Spinal cord (tissue), 10 donors: ENCODE data around the gene PLD6. TPM values are rescaled to one million over a fixed set of nuclear protein-coding genes. Genes with fewer than 3 reads are reported as not detected.

Experiments
- DNase-seq, 6 donors: peaks; one replicate each; pipeline versions ENCODE4 v3.0.0 to v3.0.0-alpha.2; 2013 to 2015; ENCODE audit warnings: low spot score in 6 of 6, low read depth in 4 of 6
- H3K27ac ChIP-seq: one replicate; pipeline ENCODE4 v1.5.1; 2013; ENCODE audit warnings: low read depth, low read length, control low read depth
- H3K27me3 ChIP-seq: one replicate; pipeline ENCODE4 v1.6.1; 2013; ENCODE audit warnings: low read length; ENCODE audit not compliant: control insufficient read depth, insufficient read depth
- H3K36me3 ChIP-seq: one replicate; pipeline ENCODE4 v1.6.1; 2013; ENCODE audit warnings: low read length; ENCODE audit not compliant: control insufficient read depth, insufficient read depth
- H3K4me1 ChIP-seq: one replicate; pipeline ENCODE4 v1.6.1; 2013; ENCODE audit warnings: low read length; ENCODE audit not compliant: control insufficient read depth, insufficient read depth
- H3K4me3 ChIP-seq: one replicate; pipeline ENCODE4 v1.5.1; 2013; ENCODE audit warnings: low read depth, low read length, control low read depth
- H3K9me3 ChIP-seq: one replicate; pipeline ENCODE4 v1.6.1; 2013; ENCODE audit warnings: low read length; ENCODE audit not compliant: control insufficient read depth, insufficient read depth
- WGBS: methylation state at CpG from one replicate; pipeline ENCODE4 v1.1.5; 2013; ENCODE audit warnings: missing lambda C conversion rate; ENCODE audit not compliant: insufficient coverage; 5-methylcytosine and 5-hydroxymethylcytosine counted together
- polyA plus RNA-seq, 2 donors: library from polyadenylated mRNA; unstranded; fragments of 120-200 nt; gene quantifications; one replicate each; pipeline ENCODE4 v1.2.1, GENCODE V29; 2013; ENCODE audit not compliant: insufficient read length in 2 of 2
- total RNA-seq, 2 donors: library from RNA; depleted of rRNA in 1 of 2; stranded (reverse); fragments of 120-200 nt in 1 of 2; fragments of >200 nt in 1 of 2; gene quantifications; one replicate each; pipeline versions ENCODE4 v1.2.3 to v1.2.4, GENCODE V29; 2013 to 2014
- donor health status: healthy.

PLD6 gene
- total and polyA plus RNA-seq, 4 donors: 10.2 to 14.7 (median 11.8) TPM

GRCh38 chr17:17227608-17228520 is 21.7 kb upstream of the PLD6 start:
- DNase-seq: no peak
- peaks cover 95% of the 10 kb centered on the region for H3K36me3 ChIP-seq
- H3K4me1 ChIP-seq: peaks cover 11% of the 10 kb centered on the region
- 85% methylated on average over 23 of the region's 25 CpGs for WGBS
- H3K9me3 ChIP-seq: no peaks in the 10 kb centered on the region
- H3K27me3 ChIP-seq: no peaks in the 10 kb centered on the region
- no peak overlapping the region for H3K4me3 ChIP-seq
- H3K27ac ChIP-seq: no peak overlapping the region

GRCh38 chr17:17226451-17227265 is 20.5 kb upstream of the PLD6 start:
- no peak for DNase-seq
- WGBS: 96% methylated on average over 14 of the region's 16 CpGs
- peaks cover 98% of the 10 kb centered on the region for H3K36me3 ChIP-seq
- H3K9me3 ChIP-seq: no peaks in the 10 kb centered on the region
- no peak overlapping the region for H3K27ac ChIP-seq
- H3K27me3 ChIP-seq: no peaks in the 10 kb centered on the region
- H3K4me3 ChIP-seq: no peak overlapping the region
- peaks cover 9% of the 10 kb centered on the region for H3K4me1 ChIP-seq

- Histone ChIP-seq H3K4me1 (peaks cover 7% of the 10 kb centered on the region), H3K27ac (no peak overlapping the region), H3K9me3 (no peaks in the 10 kb centered on the region), H3K36me3 (peaks cover 98% of the 10 kb centered on the region), H3K27me3 (no peaks in the 10 kb centered on the region), H3K4me3 (no peak overlapping the region)
- 96% methylated on average over 9 of the region's 10 CpGs for WGBS
- no peak for DNase-seq
These were observed 19.8 kb upstream of the PLD6 start for GRCh38 chr17:17225901-17226300.

- Histone ChIP-seq H3K27me3 (no peaks in the 10 kb centered on the region), H3K4me1 (peaks cover 7% of the 10 kb centered on the region), H3K36me3 (peaks cover 98% of the 10 kb centered on the region), H3K27ac (no peak overlapping the region), H3K4me3 (no peak overlapping the region), H3K9me3 (no peaks in the 10 kb centered on the region)
- DNase-seq: no peak
- WGBS: 78% methylated on average over 8 of the region's 8 CpGs
These were observed 18.0 kb upstream of the PLD6 start for GRCh38 chr17:17224137-17224536.

GRCh38 chr17:17223736-17224135 is 17.6 kb upstream of the PLD6 start:
- Histone ChIP-seq H3K27me3 (no peaks in the 10 kb centered on the region), H3K9me3 (no peaks in the 10 kb centered on the region), H3K27ac (no peak overlapping the region), H3K36me3 (peaks cover 98% of the 10 kb centered on the region), H3K4me1 (peaks cover 3% of the 10 kb centered on the region), H3K4me3 (no peak overlapping the region)
- DNase-seq: no peak
- WGBS: 97% methylated on average over 16 of the region's 16 CpGs

GRCh38 chr17:17221329-17221728 is 15.2 kb upstream of the PLD6 start:
- DNase-seq: no peak
- H3K36me3 ChIP-seq: peaks cover 98% of the 10 kb centered on the region
- 80% methylated on average over 19 of the region's 22 CpGs for WGBS
- no peaks in the 10 kb centered on the region for H3K27me3 ChIP-seq
- H3K9me3 ChIP-seq: no peaks in the 10 kb centered on the region
- H3K4me3 ChIP-seq: no peak overlapping the region
- H3K4me1 ChIP-seq: no peaks in the 10 kb centered on the region
- no peak overlapping the region for H3K27ac ChIP-seq

GRCh38 chr17:17220529-17220928 is 14.4 kb upstream of the PLD6 start:
- Histone ChIP-seq H3K4me3 (no peak overlapping the region), H3K27ac (no peak overlapping the region), H3K36me3 (peaks cover 98% of the 10 kb centered on the region), H3K4me1 (no peaks in the 10 kb centered on the region), H3K27me3 (no peaks in the 10 kb centered on the region), H3K9me3 (no peaks in the 10 kb centered on the region)
- 91% methylated on average over 8 of the region's 8 CpGs for WGBS
- no peak for DNase-seq

GRCh38 chr17:17217995-17218394 is 11.9 kb upstream of the PLD6 start:
- H3K27ac ChIP-seq: no peak overlapping the region
- H3K36me3 ChIP-seq: peaks cover 98% of the 10 kb centered on the region
- 100% methylated on average over 3 of the region's 3 CpGs for WGBS
- no peak overlapping the region for H3K4me3 ChIP-seq
- no peak for DNase-seq
- H3K4me1 ChIP-seq: no peaks in the 10 kb centered on the region
- no peaks in the 10 kb centered on the region for H3K27me3 ChIP-seq
- H3K9me3 ChIP-seq: no peaks in the 10 kb centered on the region

GRCh38 chr17:17216776-17217175 is 10.6 kb upstream of the PLD6 start:
- WGBS: 89% methylated on average over 16 of the region's 16 CpGs
- H3K4me3 ChIP-seq: no peak overlapping the region
- no peak for DNase-seq
- no peaks in the 10 kb centered on the region for H3K4me1 ChIP-seq
- H3K36me3 ChIP-seq: peaks cover 97% of the 10 kb centered on the region
- H3K27me3 ChIP-seq: no peaks in the 10 kb centered on the region
- no peak overlapping the region for H3K27ac ChIP-seq
- no peaks in the 10 kb centered on the region for H3K9me3 ChIP-seq
